CD4-positive, alpha-beta T cell (primary cell): ENCODE measurements around the gene BEND6. TPM values are rescaled to one million over a fixed set of nuclear protein-coding genes. Genes with fewer than 3 reads are reported as not detected.

ENCODE experiments used
- ATAC-seq: fragments of 200-7000 bp; cut with Tn5 transposase; one replicate; pipeline ENCODE4 v1.10.0; 2022; ENCODE audit warnings: mild to moderate bottlenecking; ENCODE audit not compliant: poor library complexity
- CTCF ChIA-PET: fragments of 350-600 bp; sonication (Branson Sonifier 250); formaldehyde crosslinking; loops from one replicate; lab custom pipeline; 2021; ENCODE audit warnings: antibody characterized with exemption, inconsistent platforms; lab: Charles Lee
- POLR2A ChIA-PET: fragments of 350-600 bp; sonication (Branson Sonifier 250); formaldehyde crosslinking; loops from one replicate; lab custom pipeline; 2021; ENCODE audit warnings: antibody characterized with exemption, inconsistent platforms; lab: Charles Lee
- DNase-seq, 14 experiments: peaks; one replicate each; pipeline ENCODE4 v3.0.0-alpha.2; 2013 to 2020; ENCODE audit warnings: mixed read lengths in 2 of 14
- H3K27ac ChIP-seq, 2 donors: one replicate each; pipeline versions ENCODE4 v1.5.1 to v1.7.0; 2013; ENCODE audit warnings: low read length in 2 of 2, low read depth in 1 of 2, mild to moderate bottlenecking in 1 of 2
- H3K27me3 ChIP-seq, 2 experiments: 1 replicate in 1 of 2; 2 replicates in 1 of 2; pipeline versions ENCODE4 v1.6.1 to v1.7.0; 2013; ENCODE audit warnings: low read length in 2 of 2, control low read depth in 1 of 2, mild to moderate bottlenecking in 1 of 2, moderate library complexity in 1 of 2; ENCODE audit not compliant: insufficient read depth in 2 of 2, control insufficient read depth in 1 of 2
- H3K36me3 ChIP-seq: one replicate; pipeline ENCODE4 v1.6.1; 2013; ENCODE audit warnings: low read length, control low read depth; ENCODE audit not compliant: insufficient read depth
- H3K4me1 ChIP-seq: one replicate; pipeline ENCODE4 v1.6.1; 2013; ENCODE audit warnings: low read length, control low read depth; ENCODE audit not compliant: insufficient read depth
- H3K4me3 ChIP-seq: one replicate; pipeline ENCODE4 v1.5.1; 2013; ENCODE audit warnings: mild to moderate bottlenecking, low read length, moderate library complexity
- H3K9me3 ChIP-seq, 2 experiments: 1 replicate in 1 of 2; 2 replicates in 1 of 2; pipeline versions ENCODE4 v1.6.1 to v1.7.0; 2013; ENCODE audit warnings: low read length in 2 of 2, mild to moderate bottlenecking in 2 of 2, control low read depth in 1 of 2, moderate library complexity in 1 of 2; ENCODE audit not compliant: control insufficient read depth in 1 of 2, insufficient read depth in 1 of 2
- H3K27ac Mint-ChIP-seq: one replicate; pipeline ENCODE4 v1.8.0; 2020; ENCODE audit warnings: mixed read lengths
- H3K27me3 Mint-ChIP-seq: one replicate; pipeline ENCODE4 v1.8.0; 2021; ENCODE audit warnings: mixed read lengths
- H3K36me3 Mint-ChIP-seq: one replicate; pipeline ENCODE4 v1.8.0; 2021; ENCODE audit warnings: low read depth, mixed read lengths
- H3K4me1 Mint-ChIP-seq: one replicate; pipeline ENCODE4 v1.8.0; 2021; ENCODE audit warnings: low read depth, mixed read lengths
- H3K4me3 Mint-ChIP-seq: one replicate; pipeline ENCODE4 v1.8.0; 2020; ENCODE audit warnings: mild to moderate bottlenecking, mixed read lengths
- H3K9me3 Mint-ChIP-seq: one replicate; pipeline ENCODE4 v1.8.0; 2020; ENCODE audit warnings: mixed read lengths
- CTCF ChIP-seq: fragments of 200-600 bp; IDR thresholded peaks from one replicate; pipeline ENCODE4 v1.8.0; 2022; ENCODE audit warnings: antibody characterized with exemption, mild to moderate bottlenecking
- intact Hi-C, 2 experiments: fragments of 100-400 bp; cut with DNase I in 1 of 2; cut with micrococcal nuclease in 1 of 2; formaldehyde crosslinking; loops; one replicate each; pipeline versions ENCODE4 v1.15.1 to v1.9.0; 2023 to 2025; cut with DNase I, micrococcal nuclease
- total RNA-seq, 174 experiments: library from RNA in 2 of 174; stranded (reverse) in 2 of 174; gene quantifications; one replicate each; pipeline ENCODE4 v1.2.3 and lab custom pipeline; 2021 to 2026

The BEND6 gene
- total RNA-seq, 2 experiments from 2014 or later, result not detected

- no peaks in the 10 kb centered on the region for H3K9me3 ChIP-seq
- no peak for TF ChIP-seq CTCF
- H3K4me3 Mint-ChIP-seq, result no peak overlapping the region
- ATAC-seq, result no peak
- no peak overlapping the region for H3K4me3 ChIP-seq
- ChIA-PET CTCF (interaction anchor here (1.1 kb wide), 1 partner anchor 10 kb away, joined by 3 read pairs; no protein-coding TSS in a partner anchor), POLR2A (no interaction called here)
- intact Hi-C loops, result no loop called here
- no peaks in the 10 kb centered on the region for H3K4me1 ChIP-seq
- DNase-seq, result peak in 1 of 14 experiments; percentile 7
- no peak overlapping the region for H3K27ac Mint-ChIP-seq
- H3K27me3 ChIP-seq, result peaks cover 3 to 4% of the 10 kb centered on the region in 2 experiments
- H3K4me1 Mint-ChIP-seq, result no peaks in the 10 kb centered on the region
- H3K27ac ChIP-seq, result no peak overlapping the region
- H3K27me3 Mint-ChIP-seq, result peaks cover 19% of the 10 kb centered on the region
- H3K9me3 Mint-ChIP-seq, result no peaks in the 10 kb centered on the region
- H3K36me3 ChIP-seq, result no peaks in the 10 kb centered on the region
- no peaks in the 10 kb centered on the region for H3K36me3 Mint-ChIP-seq
Observed at GRCh38 chr6:56914798-56915658, 39.9 kb upstream of the BEND6 start.

GRCh38 chr6:56915832-56916231 lies 39.1 kb upstream of the BEND6 start:
- Mint-ChIP-seq H3K4me3 (no peak overlapping the region), H3K4me1 (no peaks in the 10 kb centered on the region), H3K27me3 (peaks cover 23% of the 10 kb centered on the region), H3K27ac (no peak overlapping the region), H3K36me3 (no peaks in the 10 kb centered on the region), H3K9me3 (no peaks in the 10 kb centered on the region)
- no peak overlapping the region for H3K4me3 ChIP-seq
- DNase-seq, result no peak
- ChIA-PET CTCF (no interaction called here), POLR2A (no interaction called here)
- intact Hi-C loops, result no loop called here
- ATAC-seq, result no peak
- no peak overlapping the region for H3K27ac ChIP-seq
- H3K4me1 ChIP-seq, result no peaks in the 10 kb centered on the region
- no peaks in the 10 kb centered on the region for H3K9me3 ChIP-seq
- peaks cover 4 to 6% of the 10 kb centered on the region in 2 experiments for H3K27me3 ChIP-seq
- no peaks in the 10 kb centered on the region for H3K36me3 ChIP-seq
- no peak for TF ChIP-seq CTCF

GRCh38 chr6:56916849-56917551 lies 37.9 kb upstream of the BEND6 start:
- POLR2A ChIA-PET, result no interaction called here

More at GRCh38 chr6:56916849-56917551, 37.9 kb upstream of the BEND6 start:
- Mint-ChIP-seq H3K27me3 (peaks cover 28% of the 10 kb centered on the region), H3K36me3 (no peaks in the 10 kb centered on the region), H3K27ac (no peak overlapping the region), H3K4me1 (no peaks in the 10 kb centered on the region), H3K4me3 (no peak overlapping the region), H3K9me3 (no peaks in the 10 kb centered on the region)
- DNase-seq, result no peak
- ATAC-seq, result no peak
- H3K27me3 ChIP-seq, result peaks cover 4 to 6% of the 10 kb centered on the region in 2 experiments
- H3K27ac ChIP-seq, result no peak overlapping the region
- intact Hi-C loops, result no loop called here
- no peaks in the 10 kb centered on the region for H3K36me3 ChIP-seq
- no peaks in the 10 kb centered on the region for H3K9me3 ChIP-seq
- no peak overlapping the region for H3K4me3 ChIP-seq
- TF ChIP-seq CTCF, result no peak
- CTCF ChIA-PET, result interaction anchor here (0.6 kb wide), 1 partner anchor 22 kb away, joined by 3 read pairs; no protein-coding TSS in a partner anchor
- H3K4me1 ChIP-seq, result no peaks in the 10 kb centered on the region
